Spleen (tissue), 7 donors: Measurements from ENCODE around the gene HSDL2.

Source experiments
- CTCF ChIP-seq, 11 experiments: fragments of 200-600 bp in 7 of 11; fragments of 450-650 bp in 4 of 11; sonication (generic) in 4 of 11; IDR thresholded peaks in 8 of 11; conservative IDR thresholded peaks in 3 of 11; 1 replicate in 7 of 11; 2 replicates in 4 of 11; pipeline versions ENCODE4 v1.4.0 to v1.8.0; 2016 to 2021; ENCODE audit warnings: antibody characterized with exemption in 11 of 11, inconsistent platforms in 4 of 11, mild to moderate bottlenecking in 1 of 11
- POLR2A ChIP-seq, 3 donors: fragments of 450-650 bp; IDR thresholded peaks; one replicate each; pipeline ENCODE4 v1.5.1; 2017; ENCODE audit warnings: antibody characterized with exemption in 3 of 3, mild to moderate bottlenecking in 1 of 3
- POLR2AphosphoS5 ChIP-seq, 3 donors: sonication (generic); formaldehyde crosslinking; IDR thresholded peaks; one replicate each; pipeline ENCODE4 v1.5.1; 2017; ENCODE audit warnings: antibody characterized with exemption in 3 of 3
- donor health status: DM: no; HTN: no; CAD: no; lungs with moderate emphysema.
- donor health status: DM: no; HTN: no; CAD: no.
- donor health status: DM: no; HTN: no; CAD: no.

GRCh38 chr9:112495614-112496013 lies 115.7 kb downstream of the HSDL2 start:
- TF ChIP-seq CTCF (IDR thresholded peaks at IDR 0.05 in 8 of 11, conservative IDR thresholded peaks at IDR 0.05 in 3 of 11) (no peak), POLR2A (IDR thresholded peaks at IDR 0.05) (no peak), POLR2AphosphoS5 (IDR thresholded peaks at IDR 0.05) (no peak)
